ENCODE measurements around the gene SYNGR3. TPM values are rescaled to one million over a fixed set of nuclear protein-coding genes. Genes with fewer than 3 reads are reported as not detected.

Gene SYNGR3
- polyA plus RNA-seq, 2 of the 4 experiments (the other 2 are of a cell fraction), result 4.1 to 4.9 TPM

DNA sequence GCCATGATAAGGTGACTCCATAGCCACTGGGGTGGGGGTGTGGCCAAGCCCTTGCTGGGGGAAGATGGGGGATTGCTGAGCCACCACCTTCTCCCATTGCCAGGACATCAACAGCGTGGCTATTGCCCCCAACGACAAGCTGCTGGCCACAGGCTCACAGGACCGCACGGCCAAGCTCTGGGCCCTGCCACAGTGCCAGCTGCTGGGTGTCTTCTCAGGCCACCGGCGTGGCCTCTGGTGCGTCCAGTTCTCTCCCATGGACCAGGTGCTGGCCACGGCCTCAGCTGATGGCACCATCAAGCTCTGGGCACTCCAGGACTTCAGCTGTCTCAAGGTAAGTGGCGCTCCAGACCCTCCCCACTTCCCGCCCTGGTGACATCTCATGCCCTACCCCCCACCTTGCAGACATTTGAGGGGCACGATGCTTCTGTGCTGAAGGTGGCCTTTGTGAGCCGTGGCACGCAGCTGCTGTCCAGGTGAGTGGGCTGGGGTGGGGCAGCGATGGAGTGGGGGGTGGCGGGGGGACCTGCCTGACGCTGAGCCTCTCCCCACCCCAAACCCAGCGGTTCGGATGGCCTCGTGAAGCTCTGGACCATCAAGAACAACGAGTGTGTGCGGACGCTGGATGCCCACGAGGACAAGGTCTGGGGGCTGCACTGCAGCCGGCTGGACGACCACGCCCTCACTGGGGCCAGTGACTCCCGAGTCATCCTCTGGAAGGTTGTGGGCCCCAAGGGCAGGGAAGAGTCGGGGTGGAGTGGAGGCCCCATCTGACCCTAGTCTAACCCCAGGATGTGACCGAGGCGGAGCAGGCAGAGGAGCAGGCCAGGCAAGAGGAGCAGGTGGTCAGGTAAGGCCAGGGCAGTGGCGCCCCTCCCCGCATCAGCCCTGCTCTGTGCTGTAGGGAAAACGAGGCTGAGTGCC, 12.6 kb upstream of the SYNGR3 start:
- FAIRE-seq (no peak), DNase-seq (ENCODE audit: low read depth in 1 of 2, low spot score in 1 of 2) (no peak), ATAC-seq (no peak)
- Histone ChIP-seq H3K9me3 (no peaks in the 10 kb centered on the region), H3K4me1 (peaks cover 20% of the 10 kb centered on the region), H3K4me3 (no peak overlapping the region), H3K27ac (no peak overlapping the region), H3K4me2 (no peak overlapping the region)
- TF ChIP-seq CHD2 (IDR thresholded peaks at IDR 0.05; ENCODE audit: low read length, partially characterized antibody) (no peak), ZC3H11A (IDR thresholded peaks at IDR 0.05) (no peak), KDM1A (IDR thresholded peaks at IDR 0.05; ENCODE audit: low read depth) (no peak)
- 88% methylated on average over 29 of the region's 33 CpGs for WGBS (ENCODE audit: missing lambda C conversion rate)
- CTCF ChIA-PET, result interaction anchor here (0.9 to 1.3 kb wide), 6 partner anchors 11 to 163 kb away, joined by 3 to 6 read pairs (median 4); partner anchors contain the start of gene NDUFB10
- POLR2A ChIA-PET, result interaction anchor here (5.1 kb wide), 1 partner anchor 12 kb away, joined by 17 read pairs; the partner anchor contains the start of gene RPS2

DNA sequence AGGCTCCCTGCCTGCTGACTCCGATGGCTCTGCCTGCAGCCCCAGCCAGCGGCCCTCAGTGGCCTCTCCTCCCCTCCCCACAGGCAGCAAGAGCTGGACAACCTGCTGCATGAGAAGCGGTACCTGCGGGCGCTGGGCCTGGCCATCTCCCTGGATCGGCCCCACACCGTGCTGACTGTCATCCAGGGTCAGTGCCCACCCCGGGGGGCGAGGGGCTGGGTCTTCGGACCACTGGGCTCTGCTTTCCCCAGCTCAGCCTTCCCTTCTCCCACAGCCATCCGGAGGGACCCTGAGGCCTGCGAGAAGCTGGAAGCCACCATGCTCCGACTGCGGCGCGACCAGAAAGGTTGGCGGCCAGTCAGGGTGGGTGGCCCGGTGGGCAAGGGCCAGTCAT, 11.9 kb upstream of the SYNGR3 start:
- Histone ChIP-seq H3K4me2 (no peak overlapping the region), H3K27ac (no peak overlapping the region), H3K4me3 (no peak overlapping the region), H3K9me3 (no peaks in the 10 kb centered on the region), H3K4me1 (peaks cover 23% of the 10 kb centered on the region)
- FAIRE-seq (no peak), ATAC-seq (no peak), DNase-seq (ENCODE audit: low read depth in 1 of 2, low spot score in 1 of 2) (no peak)
- WGBS (ENCODE audit: missing lambda C conversion rate), result 98% methylated on average over 7 of the region's 18 CpGs
- ChIA-PET CTCF (interaction anchor here (1.3 kb wide), 2 partner anchors 12 to 19 kb away, joined by 3 to 5 read pairs; partner anchors contain the start of gene NDUFB10), POLR2A (interaction anchor here (5.1 kb wide), 1 partner anchor 13 kb away, joined by 17 read pairs; the partner anchor contains the start of gene RPS2)
- TF ChIP-seq JUNB (IDR thresholded peaks at IDR 0.05), result no peak
- no peak for TF ChIP-seq RARB (CRISPR knock-in tag; IDR thresholded peaks at IDR 0.05)
- no peak for TF ChIP-seq MAFK (IDR thresholded peaks at IDR 0.05; ENCODE audit: partially characterized antibody)
- no peak for TF ChIP-seq EHMT2 (IDR thresholded peaks at IDR 0.05; ENCODE audit: low read depth)
- TF ChIP-seq, protein P1, sequence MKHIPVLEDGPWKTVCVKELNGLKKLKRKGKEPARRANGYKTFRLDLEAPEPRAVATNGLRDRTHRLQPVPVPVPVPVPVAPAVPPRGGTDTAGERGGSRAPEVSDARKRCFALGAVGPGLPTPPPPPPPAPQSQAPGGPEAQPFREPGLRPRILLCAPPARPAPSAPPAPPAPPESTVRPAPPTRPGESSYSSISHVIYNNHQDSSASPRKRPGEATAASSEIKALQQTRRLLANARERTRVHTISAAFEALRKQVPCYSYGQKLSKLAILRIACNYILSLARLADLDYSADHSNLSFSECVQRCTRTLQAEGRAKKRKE (CRISPR knock-in tag; IDR thresholded peaks at IDR 0.05; ENCODE audit: low read depth), result no peak
- TF ChIP-seq SMC3 (IDR thresholded peaks at IDR 0.05), result no peak
- TF ChIP-seq CEBPB (IDR thresholded peaks at IDR 0.05), result no peak
- TF ChIP-seq HOXA7 (CRISPR knock-in tag; IDR thresholded peaks at IDR 0.05), result no peak

GRCh38 chr16:1978476-1979120, 11.2 kb upstream of the SYNGR3 start:
- ChIA-PET POLR2A (no interaction called here), CTCF (interaction anchor here (0.5 to 19.7 kb wide), 4 partner anchors 13 to 68 kb away, joined by 3 to 196 read pairs (median 4); partner anchors contain the start of genes NDUFB10 and ZNF598)
- H3K27ac ChIP-seq, result no peak overlapping the region
- H3K4me3 ChIP-seq, result no peak overlapping the region
- 94% methylated on average over 20 of the region's 37 CpGs for WGBS (ENCODE audit: missing lambda C conversion rate)
- TF ChIP-seq CHD2 (IDR thresholded peaks at IDR 0.05; ENCODE audit: low read length, partially characterized antibody), result no peak
- TF ChIP-seq ZC3H11A (IDR thresholded peaks at IDR 0.05), result no peak
- no peak for TF ChIP-seq CEBPB (IDR thresholded peaks at IDR 0.05)
- TF ChIP-seq, protein P2, sequence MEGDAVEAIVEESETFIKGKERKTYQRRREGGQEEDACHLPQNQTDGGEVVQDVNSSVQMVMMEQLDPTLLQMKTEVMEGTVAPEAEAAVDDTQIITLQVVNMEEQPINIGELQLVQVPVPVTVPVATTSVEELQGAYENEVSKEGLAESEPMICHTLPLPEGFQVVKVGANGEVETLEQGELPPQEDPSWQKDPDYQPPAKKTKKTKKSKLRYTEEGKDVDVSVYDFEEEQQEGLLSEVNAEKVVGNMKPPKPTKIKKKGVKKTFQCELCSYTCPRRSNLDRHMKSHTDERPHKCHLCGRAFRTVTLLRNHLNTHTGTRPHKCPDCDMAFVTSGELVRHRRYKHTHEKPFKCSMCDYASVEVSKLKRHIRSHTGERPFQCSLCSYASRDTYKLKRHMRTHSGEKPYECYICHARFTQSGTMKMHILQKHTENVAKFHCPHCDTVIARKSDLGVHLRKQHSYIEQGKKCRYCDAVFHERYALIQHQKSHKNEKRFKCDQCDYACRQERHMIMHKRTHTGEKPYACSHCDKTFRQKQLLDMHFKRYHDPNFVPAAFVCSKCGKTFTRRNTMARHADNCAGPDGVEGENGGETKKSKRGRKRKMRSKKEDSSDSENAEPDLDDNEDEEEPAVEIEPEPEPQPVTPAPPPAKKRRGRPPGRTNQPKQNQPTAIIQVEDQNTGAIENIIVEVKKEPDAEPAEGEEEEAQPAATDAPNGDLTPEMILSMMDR (IDR thresholded peaks at IDR 0.05), result no peak
- no peak for TF ChIP-seq HEYL (CRISPR knock-in tag; IDR thresholded peaks at IDR 0.05)
- no peak for TF ChIP-seq CHD4 (IDR thresholded peaks at IDR 0.05; ENCODE audit: borderline replicate concordance)
- no peak for TF ChIP-seq KDM5A (IDR thresholded peaks at IDR 0.05)
- no peak for TF ChIP-seq MAFK (IDR thresholded peaks at IDR 0.05; ENCODE audit: partially characterized antibody)
- TF ChIP-seq HES2 (IDR thresholded peaks at IDR 0.05), result no peak
- peaks cover 19% of the 10 kb centered on the region for H3K4me1 ChIP-seq
- ATAC-seq (no peak), DNase-seq (ENCODE audit: low read depth in 1 of 2, low spot score in 1 of 2) (no peak), FAIRE-seq (no peak)
- no peak overlapping the region for H3K4me2 ChIP-seq
- no peaks in the 10 kb centered on the region for H3K9me3 ChIP-seq

All from A549 (cell line).